ENCODE results near the gene MAL.
A peak's percentile ranks its signal among the peaks of the same experiment; 100 is the strongest.

The MAL gene

GRCh38 chr2:95025406-95026319 lies at the start of gene MAL:
Gene MAL (plus strand): TSS chr2:95025708. CDS start chr2:95025793, 85 bp downstream.
- no peak for DNase-seq

- no peak for DNase-seq
Measured at GRCh38 chr2:94977826-94978225, 47.7 kb upstream of the MAL start.

- no peak for DNase-seq
Measured at GRCh38 chr2:94978917-94979316, 46.6 kb upstream of the MAL start.

- DNase-seq: no peak
Measured at GRCh38 chr2:94979406-94980375, 45.8 kb upstream of the MAL start.

- no peak for DNase-seq
Measured at GRCh38 chr2:94980406-94980805, 45.1 kb upstream of the MAL start.

GRCh38 chr2:94982156-94982555 lies 43.4 kb upstream of the MAL start:
- no peak for DNase-seq

GRCh38 chr2:94982675-94983074 lies 42.8 kb upstream of the MAL start:
- no peak for DNase-seq

- DNase-seq: no peak
Measured at GRCh38 chr2:94984964-94985575, 40.4 kb upstream of the MAL start.

- DNase-seq: no peak
Measured at GRCh38 chr2:94985636-94986035, 39.9 kb upstream of the MAL start.

GRCh38 chr2:94986392-94986963 lies 39.0 kb upstream of the MAL start:
- peak; percentile 61 for DNase-seq

GRCh38 chr2:94987074-94988020 lies 38.2 kb upstream of the MAL start:
- DNase-seq: no peak

GRCh38 chr2:94990956-94991355 lies 34.6 kb upstream of the MAL start:
- no peak for DNase-seq

- no peak for DNase-seq
Measured at GRCh38 chr2:94992360-94992759, 33.1 kb upstream of the MAL start.

- no peak for DNase-seq
Measured at GRCh38 chr2:94993176-94994062, 32.1 kb upstream of the MAL start.

GRCh38 chr2:94994063-94994913 lies 31.2 kb upstream of the MAL start:
- no peak for DNase-seq

GRCh38 chr2:94994914-94995552 lies 30.5 kb upstream of the MAL start:
- no peak for DNase-seq

- DNase-seq: no peak
Measured at GRCh38 chr2:94995553-94996304, 29.8 kb upstream of the MAL start.

Data from DMS 273 treated with DMSO at 0.1 percent for 48 hours (cell line).